Thoracic aorta (tissue), 2 donors: ENCODE measurements around the gene CRYBA2. TPM values are rescaled to one million over a fixed set of nuclear protein-coding genes. Genes with fewer than 3 reads are reported as not detected.

Experiments
- ATAC-seq: fragments of 150-250 bp; one replicate; pipeline ENCODE4 v1.8.0; 2017; ENCODE audit warnings: low read depth; ENCODE audit not compliant: insufficient number of reproducible peaks, low FRiP score
- DNase-seq: peaks from one replicate; pipeline ENCODE4 v3.0.0-alpha.2; 2020; ENCODE audit warnings: low spot score
- H3K27ac ChIP-seq, 2 donors: fragments of 200-600 bp; sonication (generic); 1 replicate in 1 of 2; 2 replicates in 1 of 2; pipeline ENCODE4 v1.5.1; 2016; ENCODE audit warnings: mild to moderate bottlenecking in 2 of 2, moderate library complexity in 2 of 2
- H3K27me3 ChIP-seq: fragments of 200-600 bp; sonication (generic); replicated peaks from 2 replicates; pipeline ENCODE4 v1.6.0; 2016; ENCODE audit warnings: mild to moderate bottlenecking; ENCODE audit not compliant: insufficient read depth
- H3K36me3 ChIP-seq: fragments of 200-600 bp; sonication (generic); one replicate; pipeline ENCODE4 v1.5.1; 2016
- H3K4me1 ChIP-seq, 2 donors: fragments of 200-600 bp; sonication (generic); 1 replicate in 1 of 2; 2 replicates in 1 of 2; pipeline versions ENCODE4 v1.5.1 to v1.6.0; 2016; ENCODE audit warnings: low read depth in 2 of 2, mild to moderate bottlenecking in 1 of 2; ENCODE audit not compliant: control insufficient read depth in 1 of 2
- H3K4me3 ChIP-seq: fragments of 200-600 bp; sonication (generic); 2 replicates; pipeline ENCODE4 v1.5.1; 2016; ENCODE audit warnings: mild to moderate bottlenecking
- H3K9me3 ChIP-seq: fragments of 200-600 bp; sonication (generic); 2 replicates; pipeline ENCODE4 v1.5.1; 2016
- CTCF ChIP-seq: fragments of 200-600 bp; sonication (generic); IDR thresholded peaks from one replicate; pipeline ENCODE4 v1.5.1; 2019; ENCODE audit warnings: antibody characterized with exemption
- total RNA-seq, 2 donors: library from RNA; depleted of rRNA; stranded (reverse); fragments of >200 nt; gene quantifications; one replicate each; pipeline versions ENCODE4 v1.1.0 to v1.2.3, GENCODE V29; 2016

The CRYBA2 gene
- total RNA-seq, 2 donors from 2014 or later = not detected

GRCh38 chr2:219022041-219022440 lies 28.8 kb upstream of the CRYBA2 start:
- H3K27ac ChIP-seq = no peak overlapping the region
- no peak overlapping the region for H3K4me3 ChIP-seq
- DNase-seq (no peak), ATAC-seq (no peak)
- no peaks in the 10 kb centered on the region for H3K9me3 ChIP-seq
- no peak for TF ChIP-seq CTCF
- peaks cover 9 to 27% of the 10 kb centered on the region in 2 donors for H3K4me1 ChIP-seq
- no peaks in the 10 kb centered on the region for H3K36me3 ChIP-seq
- no peaks in the 10 kb centered on the region for H3K27me3 ChIP-seq

- H3K27ac ChIP-seq = no peak overlapping the region
- no peaks in the 10 kb centered on the region for H3K36me3 ChIP-seq
- H3K27me3 ChIP-seq = no peaks in the 10 kb centered on the region
- H3K4me3 ChIP-seq = no peak overlapping the region
- H3K9me3 ChIP-seq = no peaks in the 10 kb centered on the region
- no peak for TF ChIP-seq CTCF
- ATAC-seq (no peak), DNase-seq (no peak)
- H3K4me1 ChIP-seq = peaks cover 9 to 29% of the 10 kb centered on the region in 2 donors
Observed at GRCh38 chr2:219021591-219021990, 28.4 kb upstream of the CRYBA2 start.

GRCh38 chr2:219020604-219021365 lies 27.6 kb upstream of the CRYBA2 start:
- Histone ChIP-seq H3K9me3 (no peaks in the 10 kb centered on the region), H3K4me1 (peaks cover 9 to 29% of the 10 kb centered on the region in 2 donors), H3K27ac (no peak overlapping the region), H3K4me3 (no peak overlapping the region), H3K27me3 (no peaks in the 10 kb centered on the region), H3K36me3 (no peaks in the 10 kb centered on the region)
- no peak for TF ChIP-seq CTCF
- ATAC-seq = no peak
- no peak for DNase-seq

GRCh38 chr2:219019436-219019835 lies 26.2 kb upstream of the CRYBA2 start:
- ATAC-seq (no peak), DNase-seq (no peak)
- H3K4me1 ChIP-seq = peaks cover 9 to 29% of the 10 kb centered on the region in 2 donors
- no peak overlapping the region for H3K27ac ChIP-seq
- no peak for TF ChIP-seq CTCF
- H3K9me3 ChIP-seq = no peaks in the 10 kb centered on the region
- no peaks in the 10 kb centered on the region for H3K36me3 ChIP-seq
- no peaks in the 10 kb centered on the region for H3K27me3 ChIP-seq
- no peak overlapping the region for H3K4me3 ChIP-seq

- Histone ChIP-seq H3K27me3 (no peaks in the 10 kb centered on the region), H3K9me3 (no peaks in the 10 kb centered on the region), H3K36me3 (no peaks in the 10 kb centered on the region), H3K27ac (no peak overlapping the region), H3K4me1 (peaks cover 9 to 29% of the 10 kb centered on the region in 2 donors), H3K4me3 (no peak overlapping the region)
- ATAC-seq = no peak
- TF ChIP-seq CTCF = no peak
- DNase-seq = no peak
Observed at GRCh38 chr2:219018726-219019125, 25.5 kb upstream of the CRYBA2 start.
